Prostate gland (tissue), 2 donors: ENCODE results near the gene RARS2. TPM values are rescaled to one million over a fixed set of nuclear protein-coding genes. Genes with fewer than 3 reads are reported as not detected.
"Not testable (repeated sequence)": the region's sequence is repeated elsewhere in the genome, so short reads cannot be mapped to it uniquely, and the experiment has no call there.

Experiments
- DNase-seq: peaks from one replicate; pipeline ENCODE4 v3.0.0-alpha.2; 2019; ENCODE audit warnings: low spot score
- H3K27ac ChIP-seq, 2 donors: fragments of 200-600 bp; sonication (generic); 2 replicates each; pipeline ENCODE4 v1.5.1; 2017 to 2019
- H3K27me3 ChIP-seq: fragments of 200-600 bp; sonication (generic); replicated peaks from 2 replicates; pipeline ENCODE4 v1.5.1; 2019; ENCODE audit not compliant: insufficient read depth
- H3K36me3 ChIP-seq, 2 donors: fragments of 200-600 bp; sonication (generic); 1 replicate in 1 of 2; 2 replicates in 1 of 2; pipeline versions ENCODE4 v1.5.1 to v1.8.1; 2017 to 2019
- H3K4me1 ChIP-seq: fragments of 200-600 bp; sonication (generic); replicated peaks from 2 replicates; pipeline ENCODE4 v1.5.1; 2019
- H3K4me3 ChIP-seq, 2 donors: fragments of 200-600 bp; sonication (generic); 2 replicates each; pipeline ENCODE4 v1.5.1; 2017 to 2019
- H3K9me3 ChIP-seq: fragments of 200-600 bp; sonication (generic); 2 replicates; pipeline ENCODE4 v1.5.1; 2017
- CTCF ChIP-seq, 4 experiments: fragments of 200-600 bp in 2 of 4; fragments of 450-650 bp in 2 of 4; sonication (generic) in 2 of 4; IDR thresholded peaks; 1 replicate in 3 of 4; 2 replicates in 1 of 4; pipeline ENCODE4 v1.5.1; 2016 to 2019; ENCODE audit warnings: antibody characterized with exemption in 4 of 4, mild to moderate bottlenecking in 2 of 4, moderate library complexity in 2 of 4
- POLR2A ChIP-seq: fragments of 450-650 bp; IDR thresholded peaks from one replicate; pipeline ENCODE4 v1.6.1; 2016; ENCODE audit warnings: antibody characterized with exemption, mild to moderate bottlenecking
- POLR2AphosphoS5 ChIP-seq: sonication (generic); formaldehyde crosslinking; IDR thresholded peaks from one replicate; pipeline ENCODE4 v1.6.1; 2017; ENCODE audit warnings: antibody characterized with exemption
- WGBS: methylation state at CpG from one replicate; pipeline ENCODE4 v1.1.5; 2018; 5-methylcytosine and 5-hydroxymethylcytosine counted together
- intact Hi-C: fragments of 100-400 bp; cut with DNase I; formaldehyde crosslinking; loops from one replicate; pipeline ENCODE4 v1.14.2; 2022
- total RNA-seq, 2 donors: library from RNA; depleted of rRNA; stranded (reverse); fragments of >200 nt; gene quantifications; one replicate each; pipeline ENCODE4 v1.1.0, GENCODE V29; 2016

The RARS2 gene
- total RNA-seq, 2 donors from 2014 or later = 27.4 to 29.5 TPM

- no peaks in the 10 kb centered on the region for H3K36me3 ChIP-seq
- no peak overlapping the region for H3K27ac ChIP-seq
- no peaks in the 10 kb centered on the region for H3K9me3 ChIP-seq
- no peak overlapping the region for H3K4me3 ChIP-seq
- intact Hi-C loops = no loop called here
- 94% methylated on average over 4 of the region's 4 CpGs for WGBS
- no peak for DNase-seq
- no peaks in the 10 kb centered on the region for H3K4me1 ChIP-seq
- TF ChIP-seq POLR2AphosphoS5 (no peak), CTCF (IDR thresholded peaks at IDR 0.05) (no peak), POLR2A (no peak)
- H3K27me3 ChIP-seq = no peaks in the 10 kb centered on the region
These were observed 27.6 kb upstream of the RARS2 start for GRCh38 chr6:87617405-87617804.

GRCh38 chr6:87613018-87613417 is 23.2 kb upstream of the RARS2 start:
- H3K27ac ChIP-seq, H3K9me3 ChIP-seq, intact Hi-C loops, H3K4me1 ChIP-seq, H3K36me3 ChIP-seq, DNase-seq, H3K4me3 ChIP-seq, H3K27me3 ChIP-seq: not testable (repeated sequence)
- 97% methylated on average over 2 of the region's 2 CpGs for WGBS

GRCh38 chr6:87608802-87609201 is 19.0 kb upstream of the RARS2 start:
- WGBS = 71% methylated on average over 3 of the region's 3 CpGs
- no peaks in the 10 kb centered on the region for H3K36me3 ChIP-seq
- intact Hi-C loops = no loop called here

GRCh38 chr6:87606199-87606598 is 16.4 kb upstream of the RARS2 start:
- WGBS = 43% methylated on average over 2 of the region's 2 CpGs
- no peaks in the 10 kb centered on the region for H3K36me3 ChIP-seq

More at GRCh38 chr6:87608802-87609201, 19.0 kb upstream of the RARS2 start:
- H3K4me3 ChIP-seq = no peak overlapping the region
- H3K9me3 ChIP-seq = no peaks in the 10 kb centered on the region
- no peak for DNase-seq
- H3K27ac ChIP-seq = no peak overlapping the region
- H3K27me3 ChIP-seq = no peaks in the 10 kb centered on the region
- H3K4me1 ChIP-seq = no peaks in the 10 kb centered on the region
- no peak for TF ChIP-seq POLR2AphosphoS5
- no peak for TF ChIP-seq CTCF (IDR thresholded peaks at IDR 0.05)
- TF ChIP-seq POLR2A = no peak

GRCh38 chr6:87600576-87600975 is 10.8 kb upstream of the RARS2 start:
- Histone ChIP-seq H3K36me3 (no peaks in the 10 kb centered on the region), H3K27ac (no peak overlapping the region), H3K9me3 (no peaks in the 10 kb centered on the region), H3K27me3 (no peaks in the 10 kb centered on the region), H3K4me3 (no peak overlapping the region), H3K4me1 (no peaks in the 10 kb centered on the region)
- WGBS = 87% methylated on average over 1 of the region's 1 CpG
- intact Hi-C loops = no loop called here
- DNase-seq = no peak
- no peak for TF ChIP-seq POLR2A
- TF ChIP-seq POLR2AphosphoS5 = no peak
- TF ChIP-seq CTCF (IDR thresholded peaks at IDR 0.05) = no peak

More at GRCh38 chr6:87606199-87606598, 16.4 kb upstream of the RARS2 start:
- DNase-seq = no peak
- TF ChIP-seq POLR2AphosphoS5 = no peak
- TF ChIP-seq POLR2A = no peak
- no peak for TF ChIP-seq CTCF (IDR thresholded peaks at IDR 0.05)
- H3K4me1 ChIP-seq = no peaks in the 10 kb centered on the region
- intact Hi-C loops = no loop called here
- no peaks in the 10 kb centered on the region for H3K9me3 ChIP-seq
- no peaks in the 10 kb centered on the region for H3K27me3 ChIP-seq
- H3K27ac ChIP-seq = no peak overlapping the region
- no peak overlapping the region for H3K4me3 ChIP-seq
